GM10266 (cell line): ENCODE measurements around the gene KCNH1.

Experiments used
- DNase-seq: peaks from one replicate; pipeline ENCODE4 v3.0.0; 2012; ENCODE audit errors: extremely low spot score
- CTCF ChIP-seq: IDR thresholded peaks from 2 replicates; pipeline ENCODE4 v1.5.1; 2012; ENCODE audit warnings: mild to moderate bottlenecking, low read depth; ENCODE audit not compliant: control insufficient read depth, insufficient read depth; ENCODE audit errors: missing control alignments

Gene KCNH1

GRCh38 chr1:210801501-210801900 lies 332.4 kb downstream of the KCNH1 start:
- TF ChIP-seq CTCF, result no peak
- DNase-seq, result no peak

GRCh38 chr1:210800756-210801155 lies 333.2 kb downstream of the KCNH1 start:
- no peak for DNase-seq
- no peak for TF ChIP-seq CTCF

- no peak for DNase-seq
- TF ChIP-seq CTCF, result no peak
Measured at GRCh38 chr1:210800301-210800700, 333.6 kb downstream of the KCNH1 start.

GRCh38 chr1:210797422-210797821 lies 336.5 kb downstream of the KCNH1 start:
- TF ChIP-seq CTCF, result no peak
- DNase-seq, result no peak

- TF ChIP-seq CTCF, result no peak
Measured at GRCh38 chr1:210796421-210796820, 337.5 kb downstream of the KCNH1 start.

GRCh38 chr1:210794445-210794844 lies 339.5 kb downstream of the KCNH1 start:
- no peak for DNase-seq
- TF ChIP-seq CTCF, result no peak

More at GRCh38 chr1:210796421-210796820, 337.5 kb downstream of the KCNH1 start:
- no peak for DNase-seq

GRCh38 chr1:210792250-210793102 lies 341.5 kb downstream of the KCNH1 start:
- no peak for DNase-seq
- TF ChIP-seq CTCF, result no peak
